ENCODE results near the gene DBI. TPM values are rescaled to one million over a fixed set of nuclear protein-coding genes. Genes with fewer than 3 reads are reported as not detected.

The DBI gene
- total RNA-seq (2014; rRNA removed; shearing (Covaris generic)) = 237 and 247 TPM in 2 replicates
- polyA plus RNA-seq (2015; cell fraction: cytosol; rRNA removed) = 257 and 344 TPM in 2 replicates
- polyA plus RNA-seq (2015; cell fraction: nucleus; rRNA removed) = 58.2 and 61.6 TPM in 2 replicates

DNA sequence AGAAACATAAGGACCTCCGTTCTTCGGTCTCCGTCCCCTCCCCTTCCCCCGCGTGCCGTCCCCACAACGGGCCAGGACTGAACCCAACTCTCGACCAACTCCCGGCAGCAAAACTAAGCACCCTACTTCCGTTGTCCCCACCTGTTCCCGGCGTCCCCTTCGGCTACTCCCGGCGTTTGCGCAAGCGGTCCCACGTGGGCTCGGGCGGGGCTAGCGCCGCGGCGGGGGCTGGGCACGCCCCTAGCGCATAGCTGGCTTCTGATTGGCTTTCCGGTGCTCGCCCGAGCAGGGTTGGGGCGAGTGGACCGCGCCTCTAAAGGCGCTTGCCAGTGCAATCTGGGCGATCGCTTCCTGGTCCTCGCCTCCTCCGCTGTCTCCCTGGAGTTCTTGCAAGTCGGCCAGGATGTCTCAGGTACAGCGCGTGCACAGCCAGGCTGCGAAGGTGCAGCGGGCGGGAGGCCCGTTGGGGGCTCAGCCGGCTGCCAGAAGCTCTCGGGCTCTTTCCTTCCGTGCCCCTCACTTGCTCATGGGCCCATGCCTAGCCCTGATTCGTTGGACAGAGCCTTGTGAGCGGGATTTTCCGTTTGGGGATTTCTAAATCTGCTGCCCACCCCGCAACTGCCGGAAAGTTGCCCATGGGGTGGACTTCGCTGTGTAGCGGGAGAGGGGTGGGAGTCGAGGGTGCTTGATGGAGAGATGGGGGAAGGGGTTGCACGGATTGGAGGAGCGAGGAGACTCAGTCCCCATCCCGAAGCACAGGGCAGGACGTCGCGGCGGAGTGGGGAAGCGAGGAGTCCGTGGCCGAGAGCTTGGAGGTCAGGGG, at the start of gene DBI, which contains the start of gene C2orf76:
Gene DBI (plus strand): TSS at position 329 of the 823 bp plus-strand sequence. CDS start 75 bp downstream, at position 404.
Gene C2orf76 (minus strand): TSS at position 186 of the 823 bp plus-strand sequence. CDS start 26,875 bp downstream, outside the sequence.
- peak; percentile 92 for DNase-seq (ENCODE audit: low read depth, low spot score)
- in situ Hi-C loops (cut with HindIII; ENCODE audit: low pct_unique_long_range_greater_than_20kb, low sequenced_read_pairs) = no loop called here

DNA sequence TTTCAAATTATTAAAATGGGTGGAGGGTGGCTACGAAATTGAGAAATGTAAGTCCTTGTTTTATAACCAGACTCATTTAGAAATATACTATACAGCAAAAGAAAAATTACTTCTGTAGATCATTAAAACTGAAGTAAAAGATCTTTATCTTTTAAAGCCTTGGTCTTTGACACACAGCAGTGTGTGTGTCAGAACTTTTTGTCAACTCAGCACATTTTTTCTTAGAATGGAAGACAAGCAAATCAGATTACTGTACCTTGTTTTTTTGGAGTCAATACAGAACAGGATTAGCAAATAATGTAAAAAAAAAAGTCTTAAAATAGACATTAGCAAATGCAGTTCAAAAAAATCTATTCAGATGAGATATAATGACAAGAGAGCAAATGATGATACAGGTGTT, 49.2 kb upstream of the DBI start:
- in situ Hi-C loops (cut with HindIII; ENCODE audit: low pct_unique_long_range_greater_than_20kb, low sequenced_read_pairs) = no loop called here
- no peak for DNase-seq (ENCODE audit: low read depth, low spot score)

DNA sequence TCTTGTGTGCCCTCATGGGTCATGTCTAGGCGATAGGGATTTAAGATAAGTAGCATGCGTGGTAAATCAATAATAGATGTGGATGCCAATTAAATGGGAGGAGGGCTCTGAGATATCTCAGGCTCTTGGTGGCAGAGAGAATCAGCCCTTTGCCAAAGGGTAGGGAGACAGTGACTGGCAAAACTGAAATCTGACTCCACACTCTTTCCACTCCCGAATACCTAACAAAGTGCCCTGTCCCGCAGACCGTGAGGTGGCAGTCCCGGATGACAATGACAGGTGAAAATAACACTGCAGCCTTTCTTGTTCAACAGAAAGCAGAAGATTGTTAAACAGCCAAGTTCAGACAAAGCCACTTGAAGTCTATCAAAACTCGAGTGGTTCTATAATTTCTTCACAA, 47.2 kb upstream of the DBI start:
- in situ Hi-C loops (cut with HindIII; ENCODE audit: low pct_unique_long_range_greater_than_20kb, low sequenced_read_pairs) = no loop called here
- DNase-seq (ENCODE audit: low read depth, low spot score) = no peak

DNA sequence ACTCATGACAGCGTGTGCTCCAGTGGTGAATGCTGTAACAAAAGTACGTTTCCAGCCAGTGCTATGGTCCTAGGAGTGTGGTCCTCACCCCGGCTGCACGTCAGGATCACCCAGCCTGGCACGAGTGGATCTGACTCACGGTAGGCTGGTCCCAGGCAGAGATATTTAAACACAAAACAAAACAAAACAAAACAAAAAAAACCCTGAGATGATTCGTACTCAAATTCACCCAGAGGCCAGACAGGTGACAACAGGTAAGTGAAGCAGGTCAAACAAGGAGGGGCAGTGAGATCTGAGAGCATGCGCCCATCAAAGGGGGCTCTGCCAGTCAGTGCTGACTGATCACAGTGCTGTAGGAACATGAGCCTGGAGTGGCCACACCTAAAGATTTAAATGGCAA, 43.3 kb upstream of the DBI start:
- DNase-seq (ENCODE audit: low read depth, low spot score) = no peak
- in situ Hi-C loops (cut with HindIII; ENCODE audit: low pct_unique_long_range_greater_than_20kb, low sequenced_read_pairs) = no loop called here

DNA sequence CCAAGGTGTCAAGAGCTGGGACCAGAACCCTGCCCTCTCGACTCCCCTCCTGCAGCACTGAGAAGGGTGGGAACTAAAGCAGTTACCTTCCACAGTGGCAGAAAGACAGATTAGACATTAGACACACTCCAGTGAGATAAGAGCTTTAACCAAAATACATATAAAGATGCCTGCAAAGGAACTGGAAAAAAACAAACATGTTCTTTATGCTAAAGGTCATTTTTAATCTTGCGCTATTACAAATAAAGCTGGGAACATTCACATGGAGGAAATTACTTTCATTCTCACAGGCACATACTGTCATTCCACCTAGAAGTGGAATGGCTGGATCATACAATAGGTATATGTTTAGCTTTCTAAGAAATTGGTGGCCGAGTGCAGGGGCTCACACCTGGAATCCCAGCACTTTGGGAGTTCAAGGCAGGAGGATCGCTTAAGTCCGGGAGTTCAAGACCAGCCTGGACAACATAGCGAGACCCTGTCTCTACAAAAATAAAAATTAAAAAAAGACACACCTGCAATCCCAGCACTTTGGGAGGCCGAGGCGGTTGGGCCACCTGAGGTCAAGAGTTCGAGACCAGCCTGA, 42.0 kb upstream of the DBI start:
- in situ Hi-C loops (cut with HindIII; ENCODE audit: low pct_unique_long_range_greater_than_20kb, low sequenced_read_pairs) = no loop called here
- no peak for DNase-seq (ENCODE audit: low read depth, low spot score)

DNA sequence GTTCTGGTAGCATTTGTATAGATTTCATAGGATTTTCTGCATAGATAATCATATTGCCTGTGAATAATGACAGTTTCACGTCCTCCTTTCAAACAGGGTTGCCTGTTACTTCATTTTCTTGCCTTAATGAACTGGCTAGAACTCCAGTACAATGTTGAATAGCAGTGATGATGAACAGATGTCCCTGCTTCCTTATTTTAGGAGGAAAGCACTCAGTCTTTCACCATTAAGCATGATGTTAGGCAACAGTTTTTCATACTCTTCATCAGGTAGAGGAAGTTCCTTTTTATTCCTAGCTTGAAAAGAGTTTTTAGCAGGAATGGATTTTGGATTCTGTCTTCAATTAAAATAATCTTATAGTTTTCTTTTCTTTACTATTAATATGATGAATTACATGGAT, 39.8 kb upstream of the DBI start:
- DNase-seq (ENCODE audit: low read depth, low spot score) = no peak
- in situ Hi-C loops (cut with HindIII; ENCODE audit: low pct_unique_long_range_greater_than_20kb, low sequenced_read_pairs) = no loop called here

DNA sequence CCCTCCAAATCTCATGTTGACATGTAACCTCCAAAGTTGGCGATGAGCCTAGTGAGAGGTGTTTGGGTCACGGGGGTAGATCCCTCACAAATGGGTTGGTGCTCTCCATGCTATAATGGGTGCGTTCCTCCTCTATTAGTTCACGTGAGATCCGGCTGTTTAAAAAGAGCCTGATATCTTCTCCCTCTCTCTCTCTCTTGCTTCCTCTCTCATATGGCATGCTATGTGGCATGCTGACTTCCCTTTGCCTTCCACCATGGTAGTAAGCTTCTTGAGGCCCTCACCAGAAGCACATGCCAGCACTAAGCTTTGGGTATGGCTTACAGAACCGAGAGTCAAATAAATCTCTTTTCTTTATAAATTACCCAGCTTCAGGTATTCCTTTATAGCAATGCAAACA, 39.3 kb upstream of the DBI start:
- DNase-seq (ENCODE audit: low read depth, low spot score) = no peak
- in situ Hi-C loops (cut with HindIII; ENCODE audit: low pct_unique_long_range_greater_than_20kb, low sequenced_read_pairs) = no loop called here

DNA sequence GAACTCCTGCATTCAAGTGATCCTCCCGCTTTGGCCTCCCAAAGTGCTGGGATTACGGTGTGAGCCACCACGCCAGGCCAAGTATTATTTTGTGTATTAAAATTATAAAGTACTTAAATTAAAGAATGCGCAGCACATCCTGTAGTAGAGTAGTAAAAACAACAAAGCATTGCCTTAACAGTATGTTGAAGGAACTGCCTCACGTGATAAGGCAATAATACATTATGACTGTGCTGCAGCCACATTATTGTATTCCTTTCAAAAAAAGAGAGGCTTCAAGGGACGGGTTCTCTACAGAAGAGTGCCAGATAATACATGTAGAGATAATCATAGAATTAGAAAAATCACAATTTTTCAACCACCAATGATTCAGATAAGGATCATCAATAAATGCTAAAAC, 33.8 kb upstream of the DBI start:
- in situ Hi-C loops (cut with HindIII; ENCODE audit: low pct_unique_long_range_greater_than_20kb, low sequenced_read_pairs) = no loop called here
- no peak for DNase-seq (ENCODE audit: low read depth, low spot score)

DNA sequence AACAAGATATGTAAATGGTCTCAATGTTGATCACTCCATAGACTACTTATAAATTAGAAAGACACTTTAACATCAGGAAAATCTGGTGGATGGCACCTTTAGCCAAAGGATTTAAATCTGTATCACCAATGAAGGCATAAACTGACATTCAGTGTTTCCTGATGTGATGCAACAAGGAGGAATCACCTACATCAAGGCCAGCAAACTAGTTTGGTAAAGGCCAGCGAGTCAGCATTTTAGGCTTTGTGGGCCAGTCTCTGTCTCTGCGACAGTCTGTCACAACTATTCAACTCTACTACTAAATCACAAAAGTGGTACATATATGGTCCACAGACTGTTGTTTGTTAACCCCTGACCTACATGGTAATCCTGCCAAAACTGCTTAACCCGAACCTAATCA, 33.4 kb upstream of the DBI start:
- no peak for DNase-seq (ENCODE audit: low read depth, low spot score)

DNA sequence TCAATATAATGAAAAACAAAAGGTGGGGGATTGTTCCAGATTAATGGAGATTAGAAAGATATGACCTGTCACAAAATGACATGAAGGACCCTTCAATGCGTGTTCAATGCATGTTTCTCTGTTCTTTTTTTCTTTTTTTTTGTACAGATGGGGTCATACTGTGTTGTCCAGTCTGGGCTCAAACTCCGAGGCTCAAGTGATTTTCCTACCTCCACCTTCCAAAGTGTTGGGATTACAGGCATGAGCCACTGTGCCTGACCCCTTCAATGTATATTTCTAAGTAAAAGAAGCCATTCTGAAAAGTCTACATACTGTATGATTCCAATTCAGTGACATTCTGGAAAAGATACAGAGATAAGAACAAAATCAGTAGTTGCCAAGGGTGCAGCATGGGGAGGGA, 32.9 kb upstream of the DBI start:
- in situ Hi-C loops (cut with HindIII; ENCODE audit: low pct_unique_long_range_greater_than_20kb, low sequenced_read_pairs) = no loop called here
- DNase-seq (ENCODE audit: low read depth, low spot score) = no peak

More for the DNA sequence above, 33.4 kb upstream of the DBI start:
- in situ Hi-C loops (cut with HindIII; ENCODE audit: low pct_unique_long_range_greater_than_20kb, low sequenced_read_pairs) = no loop called here

DNA sequence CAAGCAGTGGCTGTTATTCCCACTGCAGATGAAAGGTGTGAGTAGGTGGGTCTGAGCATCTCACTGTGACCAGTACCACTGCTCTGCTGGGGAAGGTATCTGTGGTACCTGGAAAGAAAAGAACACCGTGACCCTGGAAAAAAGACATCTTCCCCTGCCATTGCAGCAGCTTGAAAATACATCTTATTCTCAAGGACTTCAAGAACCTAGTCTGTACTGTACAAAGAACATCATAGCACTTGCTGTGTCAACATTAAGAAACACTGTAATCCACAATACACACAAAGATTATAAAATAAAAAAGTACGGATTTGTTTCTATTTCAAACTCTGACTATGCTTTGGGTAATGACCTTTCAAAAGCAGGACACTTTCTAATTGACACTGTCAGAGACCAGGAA, 29.0 kb upstream of the DBI start:
- in situ Hi-C loops (cut with HindIII; ENCODE audit: low pct_unique_long_range_greater_than_20kb, low sequenced_read_pairs) = no loop called here
- no peak for DNase-seq (ENCODE audit: low read depth, low spot score)

DNA sequence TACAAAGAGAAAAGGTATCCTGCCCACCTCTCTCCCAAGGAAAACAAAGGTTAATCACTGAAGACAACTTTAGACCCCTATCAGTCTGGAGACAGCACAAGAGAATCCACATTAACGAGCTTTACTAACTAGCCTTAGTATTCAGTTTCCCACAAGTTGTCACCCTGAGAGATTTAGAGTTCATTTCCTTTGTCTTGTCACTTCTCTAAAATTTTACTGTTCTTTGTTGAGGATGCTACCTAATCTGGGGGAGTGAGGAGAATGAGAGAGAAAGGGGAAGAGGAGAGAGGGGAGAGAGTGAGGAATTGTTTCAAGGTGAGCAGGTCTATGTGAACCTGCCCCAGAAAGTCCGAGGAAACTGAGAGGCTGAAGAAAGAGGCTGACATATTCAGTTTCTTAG, 28.5 kb upstream of the DBI start:
- in situ Hi-C loops (cut with HindIII; ENCODE audit: low pct_unique_long_range_greater_than_20kb, low sequenced_read_pairs) = no loop called here
- no peak for DNase-seq (ENCODE audit: low read depth, low spot score)

DNA sequence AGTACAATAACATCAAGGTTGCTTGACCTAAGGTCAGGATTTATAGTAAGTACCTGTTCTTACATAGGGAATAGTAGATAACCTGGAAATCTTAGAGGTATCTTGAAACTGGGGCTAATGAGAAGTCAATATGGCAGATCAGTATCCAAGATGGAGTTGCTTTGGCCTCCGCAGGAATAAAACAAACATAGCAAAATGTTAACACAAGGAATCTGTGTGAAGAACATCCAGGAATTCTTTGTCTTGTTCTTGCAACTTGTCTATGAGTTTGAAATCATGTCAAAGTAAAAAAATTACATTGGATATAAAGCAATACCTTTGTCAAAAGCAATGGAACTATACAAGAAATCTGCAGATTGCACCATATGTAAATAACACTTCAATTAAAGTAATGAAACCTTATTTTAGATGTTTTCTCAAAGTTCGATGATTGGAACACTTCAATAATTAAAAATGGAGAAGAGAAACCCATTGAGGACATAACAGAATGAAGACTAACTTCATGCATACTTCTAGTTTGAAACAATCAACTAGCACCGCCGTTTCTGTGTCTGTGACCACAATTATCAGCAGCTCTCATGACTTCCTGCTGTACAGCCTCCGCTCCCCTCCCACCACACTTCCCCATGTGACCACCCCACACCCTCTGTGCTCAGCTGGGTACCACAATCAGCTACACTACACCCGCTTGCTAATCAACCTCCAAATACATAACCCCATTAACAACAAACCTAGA, 27.8 kb upstream of the DBI start:
- DNase-seq (ENCODE audit: low read depth, low spot score) = no peak
- in situ Hi-C loops (cut with HindIII; ENCODE audit: low pct_unique_long_range_greater_than_20kb, low sequenced_read_pairs) = no loop called here

DNA sequence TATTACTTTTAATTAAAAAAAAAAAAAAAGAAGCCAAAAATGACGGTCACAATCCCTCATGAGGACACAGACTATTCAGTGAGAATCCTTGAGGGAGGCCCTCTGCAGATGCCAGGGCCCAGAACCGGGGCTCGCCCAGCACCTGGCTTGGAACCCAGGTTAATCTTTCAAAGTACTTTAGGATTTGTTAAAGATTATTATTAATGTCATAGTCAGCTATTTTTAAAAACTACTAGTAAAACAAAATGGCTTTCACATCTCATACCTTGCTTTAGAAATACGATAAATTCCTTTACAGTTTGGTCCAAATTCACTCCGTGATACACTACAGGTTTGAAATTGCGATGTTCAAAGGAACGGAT, 27.2 kb upstream of the DBI start:
- in situ Hi-C loops (cut with HindIII; ENCODE audit: low pct_unique_long_range_greater_than_20kb, low sequenced_read_pairs) = no loop called here
- no peak for DNase-seq (ENCODE audit: low read depth, low spot score)

DNA sequence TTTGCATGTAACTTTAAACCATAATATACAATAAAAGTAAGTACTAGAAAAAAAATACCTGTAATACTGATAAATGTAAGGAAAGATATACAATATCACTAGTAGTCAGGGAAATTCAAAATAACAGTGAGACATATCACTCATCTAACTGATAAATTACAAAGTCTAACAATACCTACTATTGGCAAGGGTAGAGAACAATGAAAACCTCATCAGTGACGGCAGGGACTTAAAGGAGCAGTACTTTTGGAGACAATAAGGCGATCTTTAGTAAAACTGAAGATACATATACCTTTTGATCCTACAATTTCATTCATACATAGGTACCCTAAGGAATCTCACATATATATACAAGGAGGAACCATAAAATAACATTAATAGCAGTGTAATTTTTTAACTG, 25.1 kb upstream of the DBI start:
- in situ Hi-C loops (cut with HindIII; ENCODE audit: low pct_unique_long_range_greater_than_20kb, low sequenced_read_pairs) = no loop called here

DNA sequence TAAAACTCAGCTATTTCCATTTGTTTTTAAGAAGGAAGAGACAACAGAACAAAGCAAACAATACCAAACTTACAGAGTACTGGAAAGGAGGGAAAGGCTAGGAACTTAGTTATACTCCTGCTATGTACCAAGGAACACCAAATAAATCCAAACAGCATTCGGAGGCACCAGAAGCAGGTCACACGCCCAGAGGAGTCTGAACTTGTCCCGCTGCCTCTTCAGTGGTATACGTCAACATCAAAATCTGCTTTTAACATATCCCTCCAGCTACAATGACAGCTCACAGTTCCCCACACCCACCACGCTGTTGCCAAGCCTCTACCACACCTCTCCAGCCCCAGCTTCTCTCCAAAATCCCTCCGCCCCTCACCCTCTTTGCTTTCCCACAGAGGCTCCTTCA, 17.5 kb upstream of the DBI start:
- DNase-seq (ENCODE audit: low read depth, low spot score) = no peak
- in situ Hi-C loops (cut with HindIII; ENCODE audit: low pct_unique_long_range_greater_than_20kb, low sequenced_read_pairs) = no loop called here

More for the DNA sequence above, 25.1 kb upstream of the DBI start:
- DNase-seq (ENCODE audit: low read depth, low spot score) = no peak

DNA sequence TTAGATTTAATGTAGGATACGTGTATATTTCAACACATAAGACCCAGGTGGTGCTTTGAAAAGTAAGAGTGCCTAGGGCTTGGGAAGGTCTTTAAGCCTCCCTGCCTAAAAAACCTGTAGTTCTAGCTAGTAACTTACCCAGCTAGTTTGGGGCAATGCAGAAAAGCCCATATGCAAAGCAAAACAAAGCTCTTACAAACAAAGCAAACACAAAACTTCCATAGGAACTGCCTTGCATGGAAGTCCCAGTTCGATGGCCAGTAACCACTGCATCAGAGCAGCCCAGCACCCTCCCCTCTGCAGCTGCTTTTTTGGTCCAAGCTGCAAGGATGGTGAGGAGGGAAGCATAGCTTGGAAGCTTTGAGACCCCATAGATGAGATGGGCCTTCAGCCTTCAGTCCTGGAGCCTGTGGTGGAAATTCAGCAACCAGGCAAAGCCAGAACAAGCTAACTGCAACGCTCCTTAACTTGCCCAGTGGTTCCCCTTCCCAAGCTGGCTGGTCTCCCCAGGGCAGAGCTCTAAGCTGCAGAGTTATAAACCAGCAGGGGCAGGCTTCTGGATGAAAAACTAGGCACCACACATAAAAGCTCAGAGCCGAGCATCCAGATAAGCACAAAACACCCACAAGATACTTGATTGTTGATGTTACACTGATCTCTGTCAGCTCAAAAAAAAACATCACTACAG, 16.3 kb upstream of the DBI start:
- no peak for DNase-seq (ENCODE audit: low read depth, low spot score)
- in situ Hi-C loops (cut with HindIII; ENCODE audit: low pct_unique_long_range_greater_than_20kb, low sequenced_read_pairs) = no loop called here

DNA sequence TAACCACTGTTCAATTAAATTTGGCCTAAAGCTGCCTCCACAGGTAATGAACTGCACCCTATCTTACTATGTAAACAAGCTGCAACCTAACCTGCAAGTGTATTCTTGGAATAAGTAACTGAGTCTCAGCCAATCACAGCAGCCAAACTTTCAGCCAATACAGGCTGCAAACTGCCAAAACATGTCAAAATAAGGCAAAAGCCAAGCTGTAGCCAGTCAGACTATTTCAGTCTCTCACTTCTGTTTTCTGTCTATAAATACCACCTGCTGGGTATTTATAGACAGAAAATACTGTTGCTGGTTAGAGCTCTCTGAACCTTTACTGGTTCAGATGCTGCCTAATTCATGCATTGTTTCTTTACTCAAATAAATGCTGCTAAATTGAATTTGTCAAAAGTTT, 14.4 kb upstream of the DBI start:
- in situ Hi-C loops (cut with HindIII; ENCODE audit: low pct_unique_long_range_greater_than_20kb, low sequenced_read_pairs) = no loop called here

More for the DNA sequence above, 14.4 kb upstream of the DBI start:
- no peak for DNase-seq (ENCODE audit: low read depth, low spot score)
